HFF-Myc (cell line): ENCODE data around the gene SAP30BP.

Source experiments
- DNase-seq: peaks from one replicate; pipeline ENCODE4 v3.0.0-alpha.2; 2011; ENCODE audit warnings: low read depth; ENCODE audit errors: extremely low read depth
- H3K4me3 ChIP-seq: replicated peaks from 2 replicates; pipeline ENCODE4 v1.5.1; 2011; ENCODE audit warnings: low read depth, mild to moderate bottlenecking, control low read depth, low read length
- TF ChIP-seq, protein P1 (sequence below): IDR thresholded peaks from 2 replicates; pipeline ENCODE4 v1.5.1; 2012; ENCODE audit warnings: mild to moderate bottlenecking, low read depth, low read length, control low read depth; ENCODE audit errors: missing control alignments

The SAP30BP gene

DNA sequence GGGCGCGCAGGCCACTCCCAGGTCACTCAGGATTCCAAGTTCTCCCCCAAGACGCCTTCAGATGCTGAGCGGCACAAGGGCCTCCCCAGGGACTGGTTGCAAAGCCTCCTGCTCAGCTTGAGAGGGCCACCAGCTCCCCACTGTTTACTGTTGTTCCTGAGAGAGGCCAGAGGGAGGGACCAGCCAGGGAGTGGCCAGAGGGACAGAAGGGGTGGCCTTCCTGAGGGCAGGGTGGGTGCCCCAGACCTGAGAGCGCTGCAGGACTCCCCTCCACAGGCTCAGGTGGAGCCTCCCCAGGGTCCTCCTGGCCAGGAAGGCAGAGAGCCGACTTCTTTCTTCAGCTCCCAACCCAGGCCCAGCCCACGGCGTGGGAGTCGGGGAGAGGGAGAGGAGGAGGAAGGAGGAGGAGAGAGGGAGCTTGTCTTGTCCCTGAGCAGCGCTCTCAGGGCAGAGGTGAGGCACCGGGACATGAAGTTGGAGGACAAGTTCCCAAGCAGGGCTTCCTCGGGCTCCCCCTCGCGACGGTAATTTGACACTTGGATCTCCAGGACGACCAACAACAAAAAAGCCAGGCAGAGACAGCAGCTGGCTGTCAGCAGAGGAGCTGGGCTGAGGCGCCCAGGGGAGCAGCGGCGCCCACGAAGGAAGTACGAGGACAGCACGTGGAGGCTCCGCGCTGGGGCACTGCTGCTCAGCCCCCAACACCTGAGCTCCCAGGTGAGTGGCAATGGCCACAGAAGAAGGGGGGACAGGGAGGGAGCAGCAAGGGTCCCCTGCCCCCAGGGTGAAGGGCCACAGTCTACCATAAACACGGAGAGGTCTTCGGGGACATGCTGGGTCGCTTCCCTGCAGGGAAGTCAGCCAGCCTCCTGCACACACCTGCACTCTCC lies 33.4 kb upstream of the SAP30BP start:
- TF ChIP-seq, protein P1, sequence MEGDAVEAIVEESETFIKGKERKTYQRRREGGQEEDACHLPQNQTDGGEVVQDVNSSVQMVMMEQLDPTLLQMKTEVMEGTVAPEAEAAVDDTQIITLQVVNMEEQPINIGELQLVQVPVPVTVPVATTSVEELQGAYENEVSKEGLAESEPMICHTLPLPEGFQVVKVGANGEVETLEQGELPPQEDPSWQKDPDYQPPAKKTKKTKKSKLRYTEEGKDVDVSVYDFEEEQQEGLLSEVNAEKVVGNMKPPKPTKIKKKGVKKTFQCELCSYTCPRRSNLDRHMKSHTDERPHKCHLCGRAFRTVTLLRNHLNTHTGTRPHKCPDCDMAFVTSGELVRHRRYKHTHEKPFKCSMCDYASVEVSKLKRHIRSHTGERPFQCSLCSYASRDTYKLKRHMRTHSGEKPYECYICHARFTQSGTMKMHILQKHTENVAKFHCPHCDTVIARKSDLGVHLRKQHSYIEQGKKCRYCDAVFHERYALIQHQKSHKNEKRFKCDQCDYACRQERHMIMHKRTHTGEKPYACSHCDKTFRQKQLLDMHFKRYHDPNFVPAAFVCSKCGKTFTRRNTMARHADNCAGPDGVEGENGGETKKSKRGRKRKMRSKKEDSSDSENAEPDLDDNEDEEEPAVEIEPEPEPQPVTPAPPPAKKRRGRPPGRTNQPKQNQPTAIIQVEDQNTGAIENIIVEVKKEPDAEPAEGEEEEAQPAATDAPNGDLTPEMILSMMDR, result peak; percentile 78
- H3K4me3 ChIP-seq, result no peak overlapping the region
- DNase-seq, result peak; percentile 82

DNA sequence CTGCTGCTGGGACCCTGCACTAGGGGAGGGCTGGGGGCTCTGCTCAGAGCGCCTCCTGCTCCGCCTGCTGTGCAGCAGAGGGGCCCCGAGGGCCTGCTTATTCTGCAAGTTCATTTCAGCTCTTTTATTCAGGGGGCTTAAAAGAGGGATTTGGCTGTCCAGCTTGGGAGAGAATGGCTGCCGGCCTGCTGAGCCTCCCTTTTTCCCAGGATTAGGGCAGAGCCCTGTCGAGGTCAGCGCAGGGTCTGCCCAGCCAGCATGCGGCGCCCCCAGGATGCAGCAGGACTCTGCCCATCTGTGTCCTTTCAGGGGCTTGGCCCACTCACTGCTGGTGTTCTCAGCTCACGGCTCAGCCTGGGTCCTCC lies 32.8 kb upstream of the SAP30BP start:
- no peak for DNase-seq
- TF ChIP-seq, protein P1, result no peak
- no peak overlapping the region for H3K4me3 ChIP-seq

DNA sequence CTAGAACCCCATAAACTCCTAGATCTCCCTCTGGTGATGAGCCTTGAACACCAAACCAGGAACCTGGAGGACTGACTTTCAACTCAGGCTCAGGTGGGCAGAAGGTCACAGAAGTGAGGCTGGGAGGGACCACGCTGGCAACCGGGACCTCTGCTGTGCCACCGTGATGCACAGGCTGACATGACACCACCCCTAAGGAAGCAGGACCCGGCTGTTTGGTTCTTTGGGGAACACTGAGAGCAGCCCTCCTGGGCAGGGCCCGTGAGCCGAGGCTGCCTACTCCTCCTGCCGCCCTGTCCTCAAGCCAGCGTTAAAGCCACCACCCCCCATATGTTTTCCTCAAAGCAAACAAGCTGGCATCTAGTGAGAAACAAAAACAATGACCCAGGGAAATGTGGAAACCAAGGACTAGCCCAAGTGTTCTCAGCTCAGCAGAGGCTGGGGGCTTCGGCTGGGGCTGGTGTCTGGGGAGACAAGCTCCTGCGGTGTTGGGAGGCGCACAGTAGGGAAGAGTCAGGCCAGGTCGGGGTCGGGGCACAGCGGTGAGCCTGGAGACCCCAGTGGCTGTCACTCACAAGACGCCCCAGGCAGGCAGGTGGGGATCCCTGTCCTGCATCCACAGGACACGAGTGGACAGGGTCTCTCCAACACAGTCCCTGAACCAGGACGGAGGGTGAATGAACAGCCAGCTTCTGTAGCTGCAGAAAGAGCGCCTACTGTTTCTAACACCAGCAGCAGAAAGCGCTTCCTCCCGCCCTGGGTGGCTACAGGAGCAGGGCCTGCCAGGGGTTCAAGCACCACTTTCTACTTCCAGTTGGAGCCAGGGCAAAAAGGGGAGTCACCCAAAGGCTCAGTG lies 32.2 kb upstream of the SAP30BP start:
- H3K4me3 ChIP-seq, result no peak overlapping the region
- no peak for DNase-seq
- TF ChIP-seq, protein P1, result no peak

DNA sequence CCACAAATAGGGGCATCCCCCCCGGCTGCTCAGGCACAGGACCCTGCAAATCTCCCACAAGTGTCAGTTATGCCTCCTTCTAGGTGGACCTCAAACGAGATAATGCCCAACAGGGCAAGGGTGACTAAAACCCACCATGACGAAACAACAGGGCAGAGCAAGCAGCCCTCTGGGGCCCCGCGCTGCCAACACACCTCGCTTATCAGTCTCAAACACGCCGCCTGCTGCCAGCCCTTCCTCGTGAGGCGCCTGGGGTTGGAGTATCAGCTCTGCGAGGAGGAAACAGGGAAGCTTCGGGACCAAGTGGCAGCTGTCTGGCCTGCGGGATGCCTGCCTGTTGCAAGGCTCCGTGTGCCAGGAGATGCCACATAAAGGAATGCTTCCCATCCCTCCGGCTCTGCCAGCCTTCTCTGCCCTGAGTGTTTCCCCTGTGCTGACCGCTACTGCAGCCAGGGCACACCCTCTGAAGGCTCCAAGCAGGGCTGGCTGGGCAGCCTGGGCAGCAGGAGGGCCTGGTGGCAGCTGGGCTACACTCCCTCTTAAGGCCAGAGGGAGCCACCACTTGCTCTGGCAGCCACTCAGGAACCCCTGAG lies 31.4 kb upstream of the SAP30BP start:
- no peak overlapping the region for H3K4me3 ChIP-seq
- DNase-seq, result no peak
- TF ChIP-seq, protein P1, result no peak

DNA sequence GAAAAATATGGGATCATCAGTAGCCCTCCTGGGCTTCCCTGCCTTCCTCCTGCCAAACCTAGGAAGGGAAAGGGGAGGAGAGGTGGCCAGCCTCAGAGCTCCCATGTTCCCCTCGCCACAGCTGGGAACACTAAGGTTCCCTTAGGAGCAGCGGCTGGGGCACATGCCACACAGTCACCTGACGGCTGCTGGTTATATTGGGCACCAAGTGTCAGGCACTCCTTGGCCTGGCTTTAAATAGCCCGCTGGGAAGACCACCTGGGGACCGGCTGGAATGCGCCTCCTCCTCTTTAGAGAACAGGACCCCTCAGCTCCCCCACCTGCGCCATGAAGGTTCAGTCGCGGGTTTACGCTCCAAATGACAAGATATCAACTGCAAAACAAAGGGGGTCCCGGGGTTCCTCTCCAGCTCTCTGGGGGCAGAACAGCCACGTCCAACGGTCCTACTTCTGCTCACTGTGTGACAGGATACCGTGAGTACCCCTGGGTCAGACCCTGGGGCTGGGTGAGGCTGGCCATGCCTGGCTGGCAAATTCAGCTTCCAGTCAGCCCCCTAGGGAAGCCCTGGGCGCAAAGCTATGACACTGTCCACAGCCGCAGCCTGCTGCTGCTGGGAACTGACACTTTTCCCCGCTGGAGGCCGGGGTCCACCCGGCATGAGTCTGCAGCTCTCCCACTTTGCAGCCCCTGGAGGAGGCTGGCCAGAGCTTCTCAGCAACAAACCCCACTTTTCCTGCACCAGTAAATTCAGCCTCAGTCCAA lies 30.6 kb upstream of the SAP30BP start:
- H3K4me3 ChIP-seq, result no peak overlapping the region
- TF ChIP-seq, protein P1, result no peak
- DNase-seq, result no peak

DNA sequence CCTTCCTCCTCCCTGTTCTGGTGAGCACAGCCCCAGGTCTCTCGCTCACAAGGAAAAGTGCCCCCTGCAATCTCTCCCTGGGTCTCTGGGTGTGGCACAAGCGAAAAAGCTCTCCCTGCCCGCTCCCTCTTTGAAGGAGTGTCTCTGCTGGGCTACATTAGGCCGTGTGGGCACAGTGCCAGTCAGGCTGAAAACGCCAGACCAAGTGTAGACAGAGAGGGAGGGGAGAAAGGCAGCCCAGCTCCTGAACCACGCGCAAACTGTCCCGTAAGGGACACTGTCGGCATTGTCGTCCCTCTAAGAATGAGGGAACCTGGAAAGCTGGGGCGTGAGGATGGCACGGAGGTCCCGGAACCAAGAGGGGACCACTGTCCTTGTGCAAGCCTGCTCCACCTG lies 30.0 kb upstream of the SAP30BP start:
- no peak for DNase-seq
- H3K4me3 ChIP-seq, result no peak overlapping the region
- TF ChIP-seq, protein P1, result no peak
